Neural cell (in vitro differentiated cells): Measurements from ENCODE around the gene PAX2.

Experiments used
- CTCF ChIP-seq: fragments of 450-650 bp; IDR thresholded peaks from 2 replicates; pipeline ENCODE4 v1.5.1; 2014; ENCODE audit warnings: antibody characterized with exemption, mild to moderate bottlenecking, moderate library complexity; ENCODE audit not compliant: poor library complexity, severe bottlenecking
- EZH2 ChIP-seq: fragments of 200-600, 300-800 bp; shearing (Covaris generic), sonication (generic); IDR thresholded peaks from 2 replicates; pipeline ENCODE4 v1.6.1; 2014; ENCODE audit warnings: antibody characterized with exemption, low read length, borderline replicate concordance, mild to moderate bottlenecking; ENCODE audit not compliant: insufficient read depth, poor library complexity, severe bottlenecking
- MXI1 ChIP-seq: fragments of 450-650 bp; conservative IDR thresholded peaks from 2 replicates; pipeline ENCODE4 v1.6.1; 2014; ENCODE audit warnings: antibody characterized with exemption, mild to moderate bottlenecking; ENCODE audit not compliant: poor library complexity, severe bottlenecking
- POLR2AphosphoS5 ChIP-seq: IDR thresholded peaks from 2 replicates; pipeline ENCODE4 v1.6.1; 2012
- RAD21 ChIP-seq: fragments of 450-650 bp; conservative IDR thresholded peaks from 2 replicates; pipeline ENCODE4 v1.6.1; 2014; ENCODE audit warnings: antibody characterized with exemption, mild to moderate bottlenecking, moderate library complexity
- SMC3 ChIP-seq: fragments of 450-650 bp; conservative IDR thresholded peaks from 2 replicates; pipeline ENCODE4 v1.6.1; 2014; ENCODE audit warnings: antibody characterized with exemption, mild to moderate bottlenecking, moderate library complexity; ENCODE audit not compliant: poor library complexity
- TAF1 ChIP-seq: IDR thresholded peaks from 2 replicates; pipeline ENCODE4 v1.6.1; 2012; ENCODE audit warnings: low read depth
- TF ChIP-seq, protein P1 (sequence below): IDR thresholded peaks from 2 replicates; pipeline ENCODE4 v1.6.1; 2012; ENCODE audit warnings: borderline replicate concordance

DNA sequence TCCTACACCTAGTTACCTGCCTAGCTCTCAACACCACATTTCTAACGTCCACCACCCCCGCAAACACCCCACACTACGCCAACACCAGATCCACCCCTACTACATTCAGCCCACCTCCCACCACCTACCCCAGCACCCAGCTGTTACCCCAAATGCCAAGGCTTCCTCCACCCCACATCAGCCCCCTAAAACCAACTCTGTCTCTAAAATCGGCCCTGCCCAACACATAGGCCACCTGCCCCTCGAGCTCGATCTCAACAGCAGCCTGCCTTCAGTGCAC, 114.0 kb downstream of the PAX2 start:
- no peak for TF ChIP-seq CTCF
- TF ChIP-seq, protein P1, sequence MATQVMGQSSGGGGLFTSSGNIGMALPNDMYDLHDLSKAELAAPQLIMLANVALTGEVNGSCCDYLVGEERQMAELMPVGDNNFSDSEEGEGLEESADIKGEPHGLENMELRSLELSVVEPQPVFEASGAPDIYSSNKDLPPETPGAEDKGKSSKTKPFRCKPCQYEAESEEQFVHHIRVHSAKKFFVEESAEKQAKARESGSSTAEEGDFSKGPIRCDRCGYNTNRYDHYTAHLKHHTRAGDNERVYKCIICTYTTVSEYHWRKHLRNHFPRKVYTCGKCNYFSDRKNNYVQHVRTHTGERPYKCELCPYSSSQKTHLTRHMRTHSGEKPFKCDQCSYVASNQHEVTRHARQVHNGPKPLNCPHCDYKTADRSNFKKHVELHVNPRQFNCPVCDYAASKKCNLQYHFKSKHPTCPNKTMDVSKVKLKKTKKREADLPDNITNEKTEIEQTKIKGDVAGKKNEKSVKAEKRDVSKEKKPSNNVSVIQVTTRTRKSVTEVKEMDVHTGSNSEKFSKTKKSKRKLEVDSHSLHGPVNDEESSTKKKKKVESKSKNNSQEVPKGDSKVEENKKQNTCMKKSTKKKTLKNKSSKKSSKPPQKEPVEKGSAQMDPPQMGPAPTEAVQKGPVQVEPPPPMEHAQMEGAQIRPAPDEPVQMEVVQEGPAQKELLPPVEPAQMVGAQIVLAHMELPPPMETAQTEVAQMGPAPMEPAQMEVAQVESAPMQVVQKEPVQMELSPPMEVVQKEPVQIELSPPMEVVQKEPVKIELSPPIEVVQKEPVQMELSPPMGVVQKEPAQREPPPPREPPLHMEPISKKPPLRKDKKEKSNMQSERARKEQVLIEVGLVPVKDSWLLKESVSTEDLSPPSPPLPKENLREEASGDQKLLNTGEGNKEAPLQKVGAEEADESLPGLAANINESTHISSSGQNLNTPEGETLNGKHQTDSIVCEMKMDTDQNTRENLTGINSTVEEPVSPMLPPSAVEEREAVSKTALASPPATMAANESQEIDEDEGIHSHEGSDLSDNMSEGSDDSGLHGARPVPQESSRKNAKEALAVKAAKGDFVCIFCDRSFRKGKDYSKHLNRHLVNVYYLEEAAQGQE: no peak
- TF ChIP-seq EZH2: no peak
- TF ChIP-seq RAD21: no peak
- no peak for TF ChIP-seq POLR2AphosphoS5
- no peak for TF ChIP-seq MXI1
- no peak for TF ChIP-seq SMC3
- no peak for TF ChIP-seq TAF1
